Stimulated activated CD4-positive, alpha-beta T cell treated with anti-CD3 and anti-CD28 coated beads, TNF-alpha, amount 100 ng/mL, for 4 hours (primary cell): ENCODE results near the gene DIS3L2.
"Not testable (repeated sequence)": the region's sequence is repeated elsewhere in the genome, so short reads cannot be mapped to it uniquely, and the experiment has no call there.

ENCODE experiments used
- DNase-seq, 3 experiments: peaks; one replicate each; pipeline ENCODE4 v3.0.0-alpha.2; 2020; ENCODE audit warnings: low read depth in 3 of 3

The DIS3L2 gene

GRCh38 chr2:232319803-232320442, 358.4 kb downstream of the DIS3L2 start:
- DNase-seq, result no peak

DNA sequence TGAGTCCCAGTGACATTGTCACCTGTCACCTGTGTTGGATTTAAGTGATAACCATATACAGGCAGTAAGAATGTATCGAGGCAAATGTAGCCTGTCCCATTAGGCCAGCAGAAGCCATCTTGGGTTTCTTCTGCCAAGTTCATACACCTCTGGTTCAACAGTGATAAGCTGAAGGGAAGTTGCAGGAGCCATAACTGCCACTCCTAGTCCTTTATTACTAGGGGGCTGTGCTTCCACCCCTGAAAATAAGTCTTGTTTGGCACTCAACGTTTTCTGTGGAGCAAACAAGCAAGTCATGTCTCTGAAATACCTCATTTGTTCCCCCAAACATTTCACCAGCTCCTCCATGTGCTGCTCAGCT, 358.9 kb downstream of the DIS3L2 start:
- DNase-seq, result no peak

GRCh38 chr2:232321156-232321816, 359.8 kb downstream of the DIS3L2 start:
- DNase-seq, result no peak

DNA sequence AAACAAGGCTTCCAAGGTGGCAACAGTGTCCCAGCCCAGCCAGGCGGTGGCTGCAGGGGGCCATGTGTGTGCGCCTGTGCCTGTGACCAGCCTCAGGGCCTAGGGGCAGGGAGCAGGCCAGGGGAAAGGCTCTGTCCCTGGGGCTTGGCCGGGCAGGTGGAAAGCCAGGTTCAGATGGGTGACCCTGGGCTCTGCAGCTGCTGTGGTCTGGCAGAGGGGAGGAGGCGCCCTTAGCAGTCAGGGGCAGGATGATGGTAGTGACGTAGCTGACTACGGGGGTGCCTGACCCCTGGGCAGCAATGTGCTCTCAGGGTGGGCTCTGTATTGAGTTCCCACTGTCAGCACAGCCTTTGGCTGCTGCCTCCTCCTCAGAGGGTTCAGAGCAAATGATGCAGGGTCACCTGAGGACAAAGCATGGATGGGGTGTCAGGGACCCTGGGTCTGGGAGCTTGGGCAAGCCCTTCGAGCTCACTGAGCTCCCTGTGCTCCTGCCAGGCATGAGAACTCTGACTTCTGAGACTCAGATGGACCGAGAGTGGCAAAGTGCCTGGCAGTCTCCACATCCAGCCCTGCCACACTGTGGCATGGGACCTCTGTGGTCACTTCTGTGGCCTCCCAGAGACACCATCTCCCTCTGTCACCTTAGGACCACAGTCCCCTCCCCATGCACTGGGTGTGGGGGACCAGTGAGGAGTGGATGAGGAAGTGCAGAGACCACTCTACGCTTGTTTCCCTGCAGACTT, 360.5 kb downstream of the DIS3L2 start:
- DNase-seq, result no peak

GRCh38 chr2:232322560-232323327, 361.2 kb downstream of the DIS3L2 start:
- no peak for DNase-seq

DNA sequence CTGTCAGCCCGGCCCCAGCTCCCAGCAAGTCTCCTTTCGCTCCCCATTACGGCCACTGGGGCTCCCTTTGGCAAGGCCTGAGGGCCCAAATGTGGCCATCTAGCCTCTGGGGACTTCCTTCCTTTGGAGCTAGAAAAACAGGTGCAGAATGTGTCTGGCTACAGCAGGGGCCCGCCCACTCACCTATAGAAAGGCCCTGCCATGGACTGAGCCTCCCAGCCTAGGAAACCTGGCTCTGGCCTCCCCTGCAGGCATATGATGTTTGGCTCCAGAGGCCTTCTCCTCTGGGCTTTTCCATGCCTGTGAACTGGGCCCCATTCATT, 361.8 kb downstream of the DIS3L2 start:
- DNase-seq, result no peak

GRCh38 chr2:232323967-232324366, 362.5 kb downstream of the DIS3L2 start:
- not testable (repeated sequence) for DNase-seq

- no peak for DNase-seq
Observed at GRCh38 chr2:232324778-232325177, 363.3 kb downstream of the DIS3L2 start.

GRCh38 chr2:232325324-232326273, 364.1 kb downstream of the DIS3L2 start:
- DNase-seq, result peak in 1 of 3 experiments; percentile 27

DNA sequence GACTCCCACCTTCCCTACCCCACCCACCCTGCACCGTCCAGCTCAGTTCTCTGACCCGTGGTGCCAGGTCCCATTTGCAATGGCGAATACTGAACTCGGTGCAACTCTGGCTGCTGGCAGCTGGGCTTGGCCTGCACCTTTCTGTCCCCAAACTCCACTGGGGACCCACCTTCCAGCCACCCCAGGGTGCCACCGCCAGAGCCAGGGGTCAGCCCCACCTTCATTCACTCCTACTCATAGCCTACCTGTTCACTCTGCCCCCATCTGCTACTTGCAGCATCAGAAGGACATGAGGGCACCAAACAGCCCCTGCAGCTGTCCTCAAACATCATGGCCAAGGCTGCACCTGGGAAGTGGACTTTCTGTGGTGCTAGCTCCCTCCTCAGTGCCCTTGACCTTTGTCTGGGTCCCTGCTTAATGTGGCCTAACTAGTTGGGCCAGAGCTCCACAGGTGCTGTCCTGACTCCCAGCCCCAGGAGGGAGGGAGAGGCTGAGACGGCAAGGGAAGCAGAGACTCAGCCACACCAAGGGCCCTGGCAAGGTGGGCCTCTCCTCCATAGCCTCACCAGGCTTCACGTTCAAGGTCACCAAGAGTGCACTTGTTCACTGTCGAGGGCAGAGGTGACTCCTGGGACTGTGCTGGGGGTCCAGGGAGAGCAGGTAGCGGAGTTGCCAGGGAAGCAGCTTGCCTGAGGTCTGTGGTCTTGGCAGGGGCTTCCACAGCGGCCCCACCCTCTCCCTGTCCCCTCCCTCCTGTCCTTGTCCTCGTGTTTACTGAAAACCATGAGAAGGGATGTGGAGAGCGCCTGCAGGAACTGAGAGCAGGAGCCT, 365.0 kb downstream of the DIS3L2 start:
- DNase-seq, result not testable (repeated sequence)

DNA sequence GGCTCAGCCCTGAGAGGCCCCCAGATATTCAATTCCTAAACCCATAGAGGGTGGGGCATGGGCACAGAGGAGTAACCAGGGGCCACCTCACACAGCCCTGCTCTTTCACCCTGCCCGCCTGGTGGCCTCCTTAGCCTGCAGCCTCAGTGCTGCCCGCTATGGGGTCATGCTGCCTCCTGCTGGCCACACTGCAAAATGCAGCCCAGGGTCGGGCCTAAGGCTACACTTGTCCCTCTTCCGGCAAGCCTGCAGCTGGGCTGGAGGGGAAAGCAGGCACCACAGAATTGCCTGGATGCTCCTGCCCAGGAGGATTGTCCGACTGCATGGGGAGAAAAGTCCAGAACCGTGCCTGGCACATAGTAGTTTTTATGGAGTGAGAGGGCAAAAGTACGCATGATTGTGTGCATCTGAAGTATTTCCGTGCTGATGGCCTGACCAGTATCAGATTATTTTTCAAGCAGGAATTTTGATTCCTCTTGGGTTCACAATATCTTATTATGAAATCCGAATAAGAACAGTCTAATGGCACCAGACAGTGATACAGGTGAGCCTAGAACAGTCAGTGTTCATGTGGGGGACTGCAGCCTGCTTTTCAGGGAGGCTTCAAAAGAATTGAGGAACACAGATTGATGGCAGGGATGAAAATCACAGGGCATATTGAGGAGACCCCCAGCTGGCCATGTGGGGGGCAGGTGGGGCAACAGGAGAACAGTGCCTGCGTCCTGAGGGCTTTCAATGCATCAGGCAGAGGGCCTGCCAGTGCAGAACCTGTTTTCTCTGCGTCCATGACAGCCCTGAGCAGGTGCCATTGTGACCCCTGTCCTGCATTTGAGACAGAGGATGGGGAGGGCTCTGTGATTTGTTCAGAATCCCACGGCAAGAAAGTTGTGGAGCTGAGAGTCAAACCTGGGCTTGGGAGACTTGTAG, 365.9 kb downstream of the DIS3L2 start:
- DNase-seq, result peak; percentile 65 to 74 (median 66)

DNA sequence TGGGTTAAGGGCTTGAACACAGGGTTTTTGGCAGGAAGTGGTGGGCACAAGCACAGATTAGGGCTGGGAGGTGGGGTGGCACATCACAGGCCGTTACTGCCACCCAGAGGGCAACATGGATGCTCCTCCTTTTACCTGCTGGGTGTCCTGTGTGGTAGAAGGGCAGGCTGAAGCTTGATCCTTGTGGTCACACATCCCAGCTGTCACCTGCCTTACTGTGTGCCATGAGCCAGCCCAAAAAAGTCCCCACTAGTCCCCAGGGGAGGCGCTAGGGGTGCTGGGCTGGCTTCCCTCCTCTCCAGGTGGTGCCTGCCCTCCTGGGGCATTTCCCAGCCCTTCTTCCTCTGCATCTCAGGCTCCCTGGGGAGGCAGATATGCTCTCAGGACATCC, 366.5 kb downstream of the DIS3L2 start:
- DNase-seq, result no peak

GRCh38 chr2:232328516-232329460, 367.3 kb downstream of the DIS3L2 start:
- no peak for DNase-seq

- DNase-seq, result no peak
Observed at GRCh38 chr2:232329716-232330067, 368.2 kb downstream of the DIS3L2 start.

GRCh38 chr2:232330068-232330999, 368.8 kb downstream of the DIS3L2 start:
- DNase-seq, result no peak

DNA sequence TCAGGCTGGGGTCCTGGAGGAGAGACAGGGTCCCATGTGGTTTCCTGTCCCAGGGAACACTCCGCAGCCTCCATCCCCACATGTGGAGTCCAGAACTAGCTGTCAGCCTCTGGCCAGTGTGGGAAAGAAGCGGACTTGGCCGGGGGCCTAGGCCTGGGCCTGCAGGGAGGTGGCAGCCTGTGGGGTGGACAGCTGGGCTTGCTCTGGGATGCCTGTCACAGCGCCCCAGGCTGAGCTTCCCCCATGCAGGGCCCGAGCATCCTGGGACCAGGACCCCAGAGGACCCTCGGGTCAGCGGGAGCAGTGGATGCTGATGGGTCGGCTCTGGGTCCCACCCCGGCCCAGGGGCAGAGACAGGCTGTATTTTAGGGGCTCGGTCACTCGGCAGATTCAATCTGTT, 369.5 kb downstream of the DIS3L2 start:
- DNase-seq, result not testable (repeated sequence)

DNA sequence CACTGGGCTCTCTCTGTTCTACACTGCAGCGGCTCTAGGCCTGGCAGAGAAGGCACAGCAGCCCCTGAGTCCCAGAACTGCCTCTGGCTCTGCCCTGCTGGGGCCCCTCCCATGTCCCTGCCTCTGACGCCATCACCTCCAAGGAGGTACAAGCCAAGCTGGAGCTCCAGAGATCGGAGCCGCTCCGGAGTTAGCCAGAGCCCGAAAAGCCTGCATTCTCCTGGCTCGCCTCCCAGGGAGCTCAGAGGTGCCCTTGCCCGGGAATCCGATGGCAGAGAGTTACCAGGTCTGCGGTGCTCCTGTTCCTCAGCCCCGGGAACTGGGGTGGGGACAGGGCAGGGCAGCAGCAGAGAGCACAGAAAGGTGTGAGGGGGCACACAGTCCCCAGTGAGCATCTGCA, 370.1 kb downstream of the DIS3L2 start:
- not testable (repeated sequence) for DNase-seq
